Smooth muscle cell (in vitro differentiated cells): ENCODE data around the gene ZFHX3. TPM values are rescaled to one million over a fixed set of nuclear protein-coding genes. Genes with fewer than 3 reads are reported as not detected.

ENCODE experiments used
- DNase-seq: peaks from one replicate; lab custom pipeline; 2025; ENCODE audit not compliant: unreplicated experiment; lab: John Stamatoyannopoulos, UW
- H2AFZ ChIP-seq: fragments of 200-600 bp; sonication (generic); 2 replicates; pipeline ENCODE4 v1.6.0; 2016; ENCODE audit warnings: antibody characterized with exemption, low read depth, mild to moderate bottlenecking
- H3F3A ChIP-seq: fragments of 200-600 bp; sonication (generic); 2 replicates; pipeline ENCODE4 v1.6.0; 2017; ENCODE audit warnings: antibody characterized with exemption, low read depth
- H3K27ac ChIP-seq: fragments of 200-600 bp; sonication (generic); 2 replicates; pipeline ENCODE4 v1.5.1; 2016; ENCODE audit warnings: low read depth, mild to moderate bottlenecking
- H3K27me3 ChIP-seq: fragments of 200-600 bp; sonication (generic); 2 replicates; pipeline ENCODE4 v1.6.1; 2016; ENCODE audit warnings: low read depth, mild to moderate bottlenecking
- H3K36me3 ChIP-seq: fragments of 200-600 bp; sonication (generic); 2 replicates; pipeline ENCODE4 v1.5.1; 2016; ENCODE audit warnings: low read depth
- H3K4me1 ChIP-seq: fragments of 200-600 bp; sonication (generic); 2 replicates; pipeline ENCODE4 v1.5.1; 2016; ENCODE audit warnings: low read depth
- H3K4me2 ChIP-seq: fragments of 200-600 bp; sonication (generic); 2 replicates; pipeline ENCODE4 v1.6.0; 2016; ENCODE audit warnings: mild to moderate bottlenecking
- H3K4me3 ChIP-seq: fragments of 200-600 bp; sonication (generic); 2 replicates; pipeline ENCODE4 v1.5.1; 2016; ENCODE audit warnings: mild to moderate bottlenecking
- H3K79me2 ChIP-seq: fragments of 200-600 bp; sonication (generic); 2 replicates; pipeline ENCODE4 v1.6.0; 2016; ENCODE audit warnings: low read depth, mild to moderate bottlenecking
- H3K9ac ChIP-seq: fragments of 200-600 bp; sonication (generic); 2 replicates; pipeline ENCODE4 v1.6.0; 2016; ENCODE audit warnings: low read depth
- H3K9me3 ChIP-seq: fragments of 200-600 bp; sonication (generic); replicated peaks from 2 replicates; pipeline ENCODE4 v1.5.1; 2016; ENCODE audit warnings: low read depth
- H4K20me1 ChIP-seq: fragments of 200-600 bp; sonication (generic); 2 replicates; pipeline ENCODE4 v1.6.0; 2016; ENCODE audit warnings: low read depth
- WGBS: methylation state at CpG from one replicate; pipeline ENCODE4 v1.1.7; 2016; ENCODE audit warnings: low lambda C conversion rate; 5-methylcytosine and 5-hydroxymethylcytosine counted together
- polyA plus RNA-seq: library from polyadenylated mRNA; unstranded; fragments of >200 nt; fragmentation: Nextera tagmentation; extraction: Ambion mirVana; gene quantifications from 2 replicates; pipeline ENCODE4 v1.2.1, GENCODE V29; 2016
- total RNA-seq: library from RNA; depleted of rRNA; stranded (reverse); fragments of >200 nt; gene quantifications from 2 replicates; pipeline ENCODE4 v1.2.3, GENCODE V29; 2014
- TF ChIP-seq, protein P1 (sequence below): fragments of 200-600 bp; sonication (generic); IDR thresholded peaks from 2 replicates; pipeline ENCODE4 v1.5.1; 2017; ENCODE audit warnings: borderline replicate concordance, mild to moderate bottlenecking, antibody characterized with exemption; ENCODE audit not compliant: insufficient read depth, poor library complexity, severe bottlenecking

Gene ZFHX3
- total and polyA plus RNA-seq, 2 experiments from 2014 or later = 3.1 to 9.8 TPM

- DNase-seq = no peak
- no peak overlapping the region for H3K4me2 ChIP-seq
- no peaks in the 10 kb centered on the region for H3K9me3 ChIP-seq
- H3K4me3 ChIP-seq = no peak overlapping the region
- H4K20me1 ChIP-seq = peaks cover 79% of the 10 kb centered on the region
- H3K27ac ChIP-seq = no peak overlapping the region
- no peaks in the 10 kb centered on the region for H3K36me3 ChIP-seq
- H3F3A ChIP-seq = peaks cover 19% of the 10 kb centered on the region
- peaks cover 33% of the 10 kb centered on the region for H3K4me1 ChIP-seq
- no peak overlapping the region for H3K9ac ChIP-seq
- no peak overlapping the region for H2AFZ ChIP-seq
- 77% methylated on average over 17 of the region's 17 CpGs for WGBS
- no peaks in the 10 kb centered on the region for H3K27me3 ChIP-seq
- peaks cover 21% of the 10 kb centered on the region for H3K79me2 ChIP-seq
- TF ChIP-seq, protein P1, sequence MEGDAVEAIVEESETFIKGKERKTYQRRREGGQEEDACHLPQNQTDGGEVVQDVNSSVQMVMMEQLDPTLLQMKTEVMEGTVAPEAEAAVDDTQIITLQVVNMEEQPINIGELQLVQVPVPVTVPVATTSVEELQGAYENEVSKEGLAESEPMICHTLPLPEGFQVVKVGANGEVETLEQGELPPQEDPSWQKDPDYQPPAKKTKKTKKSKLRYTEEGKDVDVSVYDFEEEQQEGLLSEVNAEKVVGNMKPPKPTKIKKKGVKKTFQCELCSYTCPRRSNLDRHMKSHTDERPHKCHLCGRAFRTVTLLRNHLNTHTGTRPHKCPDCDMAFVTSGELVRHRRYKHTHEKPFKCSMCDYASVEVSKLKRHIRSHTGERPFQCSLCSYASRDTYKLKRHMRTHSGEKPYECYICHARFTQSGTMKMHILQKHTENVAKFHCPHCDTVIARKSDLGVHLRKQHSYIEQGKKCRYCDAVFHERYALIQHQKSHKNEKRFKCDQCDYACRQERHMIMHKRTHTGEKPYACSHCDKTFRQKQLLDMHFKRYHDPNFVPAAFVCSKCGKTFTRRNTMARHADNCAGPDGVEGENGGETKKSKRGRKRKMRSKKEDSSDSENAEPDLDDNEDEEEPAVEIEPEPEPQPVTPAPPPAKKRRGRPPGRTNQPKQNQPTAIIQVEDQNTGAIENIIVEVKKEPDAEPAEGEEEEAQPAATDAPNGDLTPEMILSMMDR = no peak
Observed at GRCh38 chr16:72934636-72935403, 113.1 kb downstream of the ZFHX3 start.

GRCh38 chr16:72932677-72933335 is 115.1 kb downstream of the ZFHX3 start:
- H3F3A ChIP-seq = peaks cover 6% of the 10 kb centered on the region
- peaks cover 89% of the 10 kb centered on the region for H4K20me1 ChIP-seq
- H3K9me3 ChIP-seq = no peaks in the 10 kb centered on the region
- no peak overlapping the region for H3K4me2 ChIP-seq
- peaks cover 32% of the 10 kb centered on the region for H3K79me2 ChIP-seq
- no peak overlapping the region for H2AFZ ChIP-seq
- TF ChIP-seq, protein P1 = no peak
- no peak overlapping the region for H3K9ac ChIP-seq
- no peaks in the 10 kb centered on the region for H3K36me3 ChIP-seq
- H3K4me1 ChIP-seq = peaks cover 22% of the 10 kb centered on the region
- H3K27me3 ChIP-seq = no peaks in the 10 kb centered on the region
- H3K4me3 ChIP-seq = no peak overlapping the region
- H3K27ac ChIP-seq = no peak overlapping the region
- WGBS = 97% methylated on average over 11 of the region's 11 CpGs
- no peak for DNase-seq

DNA sequence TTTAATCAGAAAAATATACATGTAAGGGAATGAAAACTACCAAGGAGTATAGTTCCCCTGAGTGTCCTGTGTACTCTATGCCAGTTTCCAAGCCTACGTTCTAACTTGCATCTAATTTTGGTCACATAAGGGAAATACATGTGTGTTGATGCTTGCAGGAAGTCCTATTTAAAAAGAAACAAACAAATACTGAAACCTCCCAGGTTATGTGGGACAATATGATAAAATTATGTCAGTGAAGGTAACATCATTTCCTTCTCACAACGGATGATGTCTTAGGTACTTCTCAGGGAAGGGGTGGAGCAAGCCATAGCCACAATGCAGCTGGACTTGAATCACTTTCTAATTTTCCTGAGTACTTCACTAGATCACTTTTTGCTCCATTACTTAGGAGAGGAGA is 115.9 kb downstream of the ZFHX3 start:
- H3K27ac ChIP-seq = peak overlapping the region; percentile 92
- no peak overlapping the region for H2AFZ ChIP-seq
- peaks cover 32% of the 10 kb centered on the region for H3K79me2 ChIP-seq
- no peak overlapping the region for H3K4me3 ChIP-seq
- peaks cover 20% of the 10 kb centered on the region for H3K4me1 ChIP-seq
- 73% methylated on average over 2 of the region's 2 CpGs for WGBS
- H3K36me3 ChIP-seq = no peaks in the 10 kb centered on the region
- TF ChIP-seq, protein P1 = no peak
- H4K20me1 ChIP-seq = peaks cover 89% of the 10 kb centered on the region
- H3K4me2 ChIP-seq = peak overlapping the region; percentile 67
- H3K27me3 ChIP-seq = no peaks in the 10 kb centered on the region
- H3K9me3 ChIP-seq = no peaks in the 10 kb centered on the region
- H3F3A ChIP-seq = peaks cover 6% of the 10 kb centered on the region
- DNase-seq = no peak
- H3K9ac ChIP-seq = peak overlapping the region; percentile 90
